ENCODE data around the gene STAT1.

DNA sequence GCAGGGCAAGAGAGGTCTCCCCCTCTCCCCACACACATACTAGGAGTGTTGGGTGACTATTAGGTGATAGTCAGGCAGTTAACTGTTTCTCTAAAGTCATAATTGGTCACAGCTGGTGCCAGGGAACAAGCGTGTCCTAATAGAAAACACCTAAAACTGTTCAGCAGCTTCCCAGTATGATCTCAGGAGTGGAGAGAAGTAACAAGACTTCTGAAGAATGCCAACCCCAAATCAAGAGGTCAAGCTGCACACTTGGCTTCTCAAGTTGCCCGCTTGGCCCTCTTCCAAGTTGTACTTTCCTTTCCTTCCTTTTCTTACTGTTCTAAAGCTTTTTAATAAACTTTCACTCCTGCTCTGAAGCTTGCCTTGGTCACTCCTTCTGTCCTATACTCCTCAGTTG, 22.4 kb upstream of the STAT1 start:
- TF ChIP-seq, protein P1, sequence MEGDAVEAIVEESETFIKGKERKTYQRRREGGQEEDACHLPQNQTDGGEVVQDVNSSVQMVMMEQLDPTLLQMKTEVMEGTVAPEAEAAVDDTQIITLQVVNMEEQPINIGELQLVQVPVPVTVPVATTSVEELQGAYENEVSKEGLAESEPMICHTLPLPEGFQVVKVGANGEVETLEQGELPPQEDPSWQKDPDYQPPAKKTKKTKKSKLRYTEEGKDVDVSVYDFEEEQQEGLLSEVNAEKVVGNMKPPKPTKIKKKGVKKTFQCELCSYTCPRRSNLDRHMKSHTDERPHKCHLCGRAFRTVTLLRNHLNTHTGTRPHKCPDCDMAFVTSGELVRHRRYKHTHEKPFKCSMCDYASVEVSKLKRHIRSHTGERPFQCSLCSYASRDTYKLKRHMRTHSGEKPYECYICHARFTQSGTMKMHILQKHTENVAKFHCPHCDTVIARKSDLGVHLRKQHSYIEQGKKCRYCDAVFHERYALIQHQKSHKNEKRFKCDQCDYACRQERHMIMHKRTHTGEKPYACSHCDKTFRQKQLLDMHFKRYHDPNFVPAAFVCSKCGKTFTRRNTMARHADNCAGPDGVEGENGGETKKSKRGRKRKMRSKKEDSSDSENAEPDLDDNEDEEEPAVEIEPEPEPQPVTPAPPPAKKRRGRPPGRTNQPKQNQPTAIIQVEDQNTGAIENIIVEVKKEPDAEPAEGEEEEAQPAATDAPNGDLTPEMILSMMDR (optimal IDR thresholded peaks at IDR 0.05 in 1 of 3, IDR thresholded peaks at IDR 0.05 in 1 of 3, conservative IDR thresholded peaks at IDR 0.05 in 1 of 3; ENCODE audit: extremely low read depth in 1 of 3, insufficient read depth in 2 of 3, low read length in 3 of 3), result no peak
- no peak for TF ChIP-seq EZH2 (IDR thresholded peaks at IDR 0.05; ENCODE audit: low read length)

Measured in keratinocyte (primary cell).